H1 (cell line): ENCODE results near the gene HOXB8. TPM values are rescaled to one million over a fixed set of nuclear protein-coding genes. Genes with fewer than 3 reads are reported as not detected.

ENCODE experiments used
- KDM5A ChIP-seq: fragments of 200-600 bp; IDR thresholded peaks from 2 replicates; pipeline ENCODE4 v1.7.1; 2012; ENCODE audit warnings: mild to moderate bottlenecking, low read length, inconsistent platforms, mixed read lengths
- RBBP5 ChIP-seq: IDR thresholded peaks from 2 replicates; pipeline ENCODE4 v1.7.1; 2012; ENCODE audit warnings: low read depth, mild to moderate bottlenecking, inconsistent platforms, low read length, moderate library complexity, borderline replicate concordance
- SP4 ChIP-seq: IDR thresholded peaks from 2 replicates; pipeline ENCODE4 v1.6.1; 2012; ENCODE audit warnings: low read length, inconsistent platforms
- TAF1 ChIP-seq: IDR thresholded peaks from 2 replicates; pipeline ENCODE4 v1.6.1; 2011; ENCODE audit warnings: mild to moderate bottlenecking, low read depth, low read length
- TEAD4 ChIP-seq: IDR thresholded peaks from 2 replicates; pipeline ENCODE4 v1.6.1; 2012; ENCODE audit warnings: low read depth, low read length, inconsistent platforms, mixed read lengths
- polyA plus RNA-seq, 7 experiments: library from polyadenylated mRNA; depleted of rRNA in 3 of 7; stranded (reverse) in 5 of 7; unstranded in 2 of 7; fragments of >200 nt in 5 of 7; fragments of 200-250 nt in 2 of 7; gene quantifications; 1 replicate in 5 of 7; 2 replicates in 1 of 7; 4 replicates in 1 of 7; pipeline versions ENCODE4 v1.2.1 to v1.2.3, GENCODE V29; 2011 to 2013; ENCODE audit warnings: missing spikeins in 2 of 7, mixed read lengths in 2 of 7
- total RNA-seq: library from RNA; stranded (reverse); fragmentation: NEBNext Ultra II Directional; extraction: Animal tissue kit (Norgen Biotek cat#: 25700); gene quantifications from 2 replicates; pipeline ENCODE4 v1.2.1, GENCODE V29; 2021
- TF ChIP-seq, protein P1 (sequence below): fragments of 300-600 bp; sonication (generic); IDR thresholded peaks from 2 replicates; pipeline ENCODE4 v1.7.1; 2012; ENCODE audit warnings: low read length, moderate library complexity, mild to moderate bottlenecking, inconsistent platforms; ENCODE audit not compliant: insufficient replicate concordance
- TF ChIP-seq, protein P2 (sequence below): IDR thresholded peaks from 2 replicates; pipeline ENCODE4 v1.6.1; 2012; ENCODE audit warnings: inconsistent platforms
- TF ChIP-seq, protein P3 (sequence below): IDR thresholded peaks from 2 replicates; pipeline ENCODE4 v1.6.1; 2012; ENCODE audit warnings: low read length, inconsistent platforms
- TF ChIP-seq, protein P4 (sequence below): IDR thresholded peaks from 2 replicates; pipeline ENCODE4 v1.6.1; 2012; ENCODE audit warnings: inconsistent platforms

Gene HOXB8
- total and polyA plus RNA-seq, 2 of the 8 experiments (the other 6 are each of a cell fraction or from before 2014, with no cell fraction given), result not detected

DNA sequence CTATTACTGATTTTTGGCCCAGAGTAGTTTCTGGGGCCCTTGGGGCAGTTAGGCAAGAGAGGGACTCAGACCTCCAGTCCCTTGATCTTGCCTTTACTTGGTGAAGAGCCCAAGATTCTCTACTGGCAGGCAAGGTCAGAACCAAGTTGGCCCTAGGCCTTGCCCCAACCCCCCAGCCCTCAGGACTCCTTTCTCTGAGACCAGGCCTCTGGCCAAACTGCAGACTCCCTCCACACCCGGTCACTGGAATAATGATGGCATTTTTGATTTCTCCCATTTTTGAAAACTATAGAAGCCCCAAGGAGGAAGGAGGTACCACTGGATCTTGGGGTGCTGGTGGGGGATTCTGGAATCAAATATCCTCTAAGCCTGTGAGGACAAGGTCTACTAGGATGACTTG is 29.1 kb upstream of the HOXB8 start (continued):
- TF ChIP-seq, protein P1, sequence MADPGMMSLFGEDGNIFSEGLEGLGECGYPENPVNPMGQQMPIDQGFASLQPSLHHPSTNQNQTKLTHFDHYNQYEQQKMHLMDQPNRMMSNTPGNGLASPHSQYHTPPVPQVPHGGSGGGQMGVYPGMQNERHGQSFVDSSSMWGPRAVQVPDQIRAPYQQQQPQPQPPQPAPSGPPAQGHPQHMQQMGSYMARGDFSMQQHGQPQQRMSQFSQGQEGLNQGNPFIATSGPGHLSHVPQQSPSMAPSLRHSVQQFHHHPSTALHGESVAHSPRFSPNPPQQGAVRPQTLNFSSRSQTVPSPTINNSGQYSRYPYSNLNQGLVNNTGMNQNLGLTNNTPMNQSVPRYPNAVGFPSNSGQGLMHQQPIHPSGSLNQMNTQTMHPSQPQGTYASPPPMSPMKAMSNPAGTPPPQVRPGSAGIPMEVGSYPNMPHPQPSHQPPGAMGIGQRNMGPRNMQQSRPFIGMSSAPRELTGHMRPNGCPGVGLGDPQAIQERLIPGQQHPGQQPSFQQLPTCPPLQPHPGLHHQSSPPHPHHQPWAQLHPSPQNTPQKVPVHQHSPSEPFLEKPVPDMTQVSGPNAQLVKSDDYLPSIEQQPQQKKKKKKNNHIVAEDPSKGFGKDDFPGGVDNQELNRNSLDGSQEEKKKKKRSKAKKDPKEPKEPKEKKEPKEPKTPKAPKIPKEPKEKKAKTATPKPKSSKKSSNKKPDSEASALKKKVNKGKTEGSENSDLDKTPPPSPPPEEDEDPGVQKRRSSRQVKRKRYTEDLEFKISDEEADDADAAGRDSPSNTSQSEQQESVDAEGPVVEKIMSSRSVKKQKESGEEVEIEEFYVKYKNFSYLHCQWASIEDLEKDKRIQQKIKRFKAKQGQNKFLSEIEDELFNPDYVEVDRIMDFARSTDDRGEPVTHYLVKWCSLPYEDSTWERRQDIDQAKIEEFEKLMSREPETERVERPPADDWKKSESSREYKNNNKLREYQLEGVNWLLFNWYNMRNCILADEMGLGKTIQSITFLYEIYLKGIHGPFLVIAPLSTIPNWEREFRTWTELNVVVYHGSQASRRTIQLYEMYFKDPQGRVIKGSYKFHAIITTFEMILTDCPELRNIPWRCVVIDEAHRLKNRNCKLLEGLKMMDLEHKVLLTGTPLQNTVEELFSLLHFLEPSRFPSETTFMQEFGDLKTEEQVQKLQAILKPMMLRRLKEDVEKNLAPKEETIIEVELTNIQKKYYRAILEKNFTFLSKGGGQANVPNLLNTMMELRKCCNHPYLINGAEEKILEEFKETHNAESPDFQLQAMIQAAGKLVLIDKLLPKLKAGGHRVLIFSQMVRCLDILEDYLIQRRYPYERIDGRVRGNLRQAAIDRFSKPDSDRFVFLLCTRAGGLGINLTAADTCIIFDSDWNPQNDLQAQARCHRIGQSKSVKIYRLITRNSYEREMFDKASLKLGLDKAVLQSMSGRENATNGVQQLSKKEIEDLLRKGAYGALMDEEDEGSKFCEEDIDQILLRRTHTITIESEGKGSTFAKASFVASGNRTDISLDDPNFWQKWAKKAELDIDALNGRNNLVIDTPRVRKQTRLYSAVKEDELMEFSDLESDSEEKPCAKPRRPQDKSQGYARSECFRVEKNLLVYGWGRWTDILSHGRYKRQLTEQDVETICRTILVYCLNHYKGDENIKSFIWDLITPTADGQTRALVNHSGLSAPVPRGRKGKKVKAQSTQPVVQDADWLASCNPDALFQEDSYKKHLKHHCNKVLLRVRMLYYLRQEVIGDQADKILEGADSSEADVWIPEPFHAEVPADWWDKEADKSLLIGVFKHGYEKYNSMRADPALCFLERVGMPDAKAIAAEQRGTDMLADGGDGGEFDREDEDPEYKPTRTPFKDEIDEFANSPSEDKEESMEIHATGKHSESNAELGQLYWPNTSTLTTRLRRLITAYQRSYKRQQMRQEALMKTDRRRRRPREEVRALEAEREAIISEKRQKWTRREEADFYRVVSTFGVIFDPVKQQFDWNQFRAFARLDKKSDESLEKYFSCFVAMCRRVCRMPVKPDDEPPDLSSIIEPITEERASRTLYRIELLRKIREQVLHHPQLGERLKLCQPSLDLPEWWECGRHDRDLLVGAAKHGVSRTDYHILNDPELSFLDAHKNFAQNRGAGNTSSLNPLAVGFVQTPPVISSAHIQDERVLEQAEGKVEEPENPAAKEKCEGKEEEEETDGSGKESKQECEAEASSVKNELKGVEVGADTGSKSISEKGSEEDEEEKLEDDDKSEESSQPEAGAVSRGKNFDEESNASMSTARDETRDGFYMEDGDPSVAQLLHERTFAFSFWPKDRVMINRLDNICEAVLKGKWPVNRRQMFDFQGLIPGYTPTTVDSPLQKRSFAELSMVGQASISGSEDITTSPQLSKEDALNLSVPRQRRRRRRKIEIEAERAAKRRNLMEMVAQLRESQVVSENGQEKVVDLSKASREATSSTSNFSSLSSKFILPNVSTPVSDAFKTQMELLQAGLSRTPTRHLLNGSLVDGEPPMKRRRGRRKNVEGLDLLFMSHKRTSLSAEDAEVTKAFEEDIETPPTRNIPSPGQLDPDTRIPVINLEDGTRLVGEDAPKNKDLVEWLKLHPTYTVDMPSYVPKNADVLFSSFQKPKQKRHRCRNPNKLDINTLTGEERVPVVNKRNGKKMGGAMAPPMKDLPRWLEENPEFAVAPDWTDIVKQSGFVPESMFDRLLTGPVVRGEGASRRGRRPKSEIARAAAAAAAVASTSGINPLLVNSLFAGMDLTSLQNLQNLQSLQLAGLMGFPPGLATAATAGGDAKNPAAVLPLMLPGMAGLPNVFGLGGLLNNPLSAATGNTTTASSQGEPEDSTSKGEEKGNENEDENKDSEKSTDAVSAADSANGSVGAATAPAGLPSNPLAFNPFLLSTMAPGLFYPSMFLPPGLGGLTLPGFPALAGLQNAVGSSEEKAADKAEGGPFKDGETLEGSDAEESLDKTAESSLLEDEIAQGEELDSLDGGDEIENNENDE, result no peak
- TF ChIP-seq TAF1 (no peak), SP4 (no peak), KDM5A (no peak), RBBP5 (no peak), TEAD4 (no peak)
- TF ChIP-seq, protein P2, sequence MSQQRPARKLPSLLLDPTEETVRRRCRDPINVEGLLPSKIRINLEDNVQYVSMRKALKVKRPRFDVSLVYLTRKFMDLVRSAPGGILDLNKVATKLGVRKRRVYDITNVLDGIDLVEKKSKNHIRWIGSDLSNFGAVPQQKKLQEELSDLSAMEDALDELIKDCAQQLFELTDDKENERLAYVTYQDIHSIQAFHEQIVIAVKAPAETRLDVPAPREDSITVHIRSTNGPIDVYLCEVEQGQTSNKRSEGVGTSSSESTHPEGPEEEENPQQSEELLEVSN, result no peak
- TF ChIP-seq, protein P3, sequence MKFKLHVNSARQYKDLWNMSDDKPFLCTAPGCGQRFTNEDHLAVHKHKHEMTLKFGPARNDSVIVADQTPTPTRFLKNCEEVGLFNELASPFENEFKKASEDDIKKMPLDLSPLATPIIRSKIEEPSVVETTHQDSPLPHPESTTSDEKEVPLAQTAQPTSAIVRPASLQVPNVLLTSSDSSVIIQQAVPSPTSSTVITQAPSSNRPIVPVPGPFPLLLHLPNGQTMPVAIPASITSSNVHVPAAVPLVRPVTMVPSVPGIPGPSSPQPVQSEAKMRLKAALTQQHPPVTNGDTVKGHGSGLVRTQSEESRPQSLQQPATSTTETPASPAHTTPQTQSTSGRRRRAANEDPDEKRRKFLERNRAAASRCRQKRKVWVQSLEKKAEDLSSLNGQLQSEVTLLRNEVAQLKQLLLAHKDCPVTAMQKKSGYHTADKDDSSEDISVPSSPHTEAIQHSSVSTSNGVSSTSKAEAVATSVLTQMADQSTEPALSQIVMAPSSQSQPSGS, result no peak
- TF ChIP-seq, protein P4, sequence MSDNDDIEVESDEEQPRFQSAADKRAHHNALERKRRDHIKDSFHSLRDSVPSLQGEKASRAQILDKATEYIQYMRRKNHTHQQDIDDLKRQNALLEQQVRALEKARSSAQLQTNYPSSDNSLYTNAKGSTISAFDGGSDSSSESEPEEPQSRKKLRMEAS, result no peak
